AG10803 (cell line): ENCODE results near the gene POU2AF2.
"Not testable (repeated sequence)": the region's sequence is repeated elsewhere in the genome, so short reads cannot be mapped to it uniquely, and the experiment has no call there.

ENCODE experiments used
- DNase-seq: peaks from one replicate; pipeline ENCODE4 v3.0.0; 2010; ENCODE audit warnings: low read depth
- H3K4me3 ChIP-seq: 2 replicates; pipeline ENCODE4 v1.5.1; 2011; ENCODE audit warnings: mild to moderate bottlenecking, low read length, control low read depth
- TF ChIP-seq, protein P1 (sequence below): conservative IDR thresholded peaks from 2 replicates; pipeline ENCODE4 v1.5.1; 2011; ENCODE audit warnings: mild to moderate bottlenecking, low read length, control low read depth, inconsistent platforms

POU2AF2 gene

DNA sequence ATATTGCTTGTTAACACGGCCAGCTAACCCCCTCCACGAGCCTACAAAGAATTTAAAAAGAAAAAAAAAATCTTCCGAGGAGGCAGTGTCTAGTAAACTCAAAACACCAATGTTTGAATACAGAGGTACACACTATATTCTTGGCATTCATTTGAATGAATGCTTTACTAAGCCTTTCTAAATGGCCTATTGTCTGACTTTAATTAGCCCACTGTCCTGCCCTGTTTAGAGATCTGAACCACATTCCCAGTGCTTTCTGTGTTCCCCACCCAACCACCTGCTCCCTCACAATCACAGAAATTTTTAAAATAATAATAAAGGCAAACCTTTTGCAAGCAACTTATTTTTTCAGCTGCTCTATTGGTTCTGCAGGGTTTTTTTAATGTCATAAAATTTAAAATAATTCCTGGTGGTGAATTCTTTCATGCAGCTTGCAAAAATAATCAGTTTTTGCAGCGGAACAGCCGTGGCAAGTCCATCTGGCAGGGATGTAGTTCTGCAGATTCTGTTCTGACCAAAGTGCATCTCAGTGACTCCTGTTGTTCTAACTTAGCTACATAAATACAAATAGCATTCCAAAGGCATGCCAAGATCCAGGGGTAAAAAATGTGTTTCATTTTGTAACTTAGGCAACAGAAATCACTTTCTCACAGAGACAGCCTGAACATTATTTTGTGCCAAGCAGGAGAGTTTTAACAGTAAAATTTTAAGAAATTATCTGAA, 23.8 kb downstream of the POU2AF2 start:
- no peak overlapping the region for H3K4me3 ChIP-seq
- TF ChIP-seq, protein P1, sequence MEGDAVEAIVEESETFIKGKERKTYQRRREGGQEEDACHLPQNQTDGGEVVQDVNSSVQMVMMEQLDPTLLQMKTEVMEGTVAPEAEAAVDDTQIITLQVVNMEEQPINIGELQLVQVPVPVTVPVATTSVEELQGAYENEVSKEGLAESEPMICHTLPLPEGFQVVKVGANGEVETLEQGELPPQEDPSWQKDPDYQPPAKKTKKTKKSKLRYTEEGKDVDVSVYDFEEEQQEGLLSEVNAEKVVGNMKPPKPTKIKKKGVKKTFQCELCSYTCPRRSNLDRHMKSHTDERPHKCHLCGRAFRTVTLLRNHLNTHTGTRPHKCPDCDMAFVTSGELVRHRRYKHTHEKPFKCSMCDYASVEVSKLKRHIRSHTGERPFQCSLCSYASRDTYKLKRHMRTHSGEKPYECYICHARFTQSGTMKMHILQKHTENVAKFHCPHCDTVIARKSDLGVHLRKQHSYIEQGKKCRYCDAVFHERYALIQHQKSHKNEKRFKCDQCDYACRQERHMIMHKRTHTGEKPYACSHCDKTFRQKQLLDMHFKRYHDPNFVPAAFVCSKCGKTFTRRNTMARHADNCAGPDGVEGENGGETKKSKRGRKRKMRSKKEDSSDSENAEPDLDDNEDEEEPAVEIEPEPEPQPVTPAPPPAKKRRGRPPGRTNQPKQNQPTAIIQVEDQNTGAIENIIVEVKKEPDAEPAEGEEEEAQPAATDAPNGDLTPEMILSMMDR = no peak
- DNase-seq = peak; percentile 6

DNA sequence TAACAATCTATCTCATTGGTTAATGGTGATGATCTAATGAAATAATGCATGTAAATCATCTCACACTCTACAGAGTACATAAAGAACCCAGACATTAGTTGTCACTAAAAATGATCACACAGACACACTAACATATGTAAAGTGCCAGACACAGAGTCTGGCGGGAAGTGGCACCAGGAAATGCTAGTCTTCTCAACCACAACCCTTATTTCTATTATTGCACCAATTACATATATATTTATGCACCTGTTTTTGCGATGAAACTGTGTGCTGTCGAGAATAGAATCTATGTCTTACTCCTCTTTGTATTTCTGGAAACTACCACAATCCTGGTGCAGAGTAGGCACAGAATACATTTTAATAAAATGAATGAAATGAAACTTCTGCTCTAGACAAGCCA, 26.9 kb downstream of the POU2AF2 start:
- DNase-seq = no peak
- no peak overlapping the region for H3K4me3 ChIP-seq
- TF ChIP-seq, protein P1 = no peak

DNA sequence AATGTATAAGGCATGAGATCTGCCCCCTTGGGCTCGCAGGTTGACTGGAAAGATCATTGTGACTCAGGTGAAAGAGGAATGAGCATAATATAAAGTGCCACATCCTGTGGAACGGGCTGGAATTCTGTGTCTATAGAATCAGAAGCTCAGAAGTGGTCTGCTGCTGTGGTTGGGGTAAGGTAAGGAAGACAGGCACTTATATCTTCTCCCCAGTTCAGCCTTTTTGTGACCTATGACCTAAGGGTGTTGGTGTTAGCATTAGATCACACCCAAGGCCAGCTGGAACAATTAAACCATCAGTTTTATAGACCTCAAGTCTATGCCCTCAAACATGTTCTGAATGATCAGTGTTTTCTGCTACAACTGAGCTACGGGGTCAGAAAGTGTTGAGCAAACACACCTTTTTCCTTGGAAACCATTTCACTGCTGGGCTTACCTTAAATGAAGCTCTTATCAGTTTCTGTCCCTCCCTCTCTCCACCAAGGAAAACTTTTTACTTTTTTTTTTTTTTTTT, 37.1 kb downstream of the POU2AF2 start:
- H3K4me3 ChIP-seq = no peak overlapping the region
- TF ChIP-seq, protein P1 = no peak
- no peak for DNase-seq

DNA sequence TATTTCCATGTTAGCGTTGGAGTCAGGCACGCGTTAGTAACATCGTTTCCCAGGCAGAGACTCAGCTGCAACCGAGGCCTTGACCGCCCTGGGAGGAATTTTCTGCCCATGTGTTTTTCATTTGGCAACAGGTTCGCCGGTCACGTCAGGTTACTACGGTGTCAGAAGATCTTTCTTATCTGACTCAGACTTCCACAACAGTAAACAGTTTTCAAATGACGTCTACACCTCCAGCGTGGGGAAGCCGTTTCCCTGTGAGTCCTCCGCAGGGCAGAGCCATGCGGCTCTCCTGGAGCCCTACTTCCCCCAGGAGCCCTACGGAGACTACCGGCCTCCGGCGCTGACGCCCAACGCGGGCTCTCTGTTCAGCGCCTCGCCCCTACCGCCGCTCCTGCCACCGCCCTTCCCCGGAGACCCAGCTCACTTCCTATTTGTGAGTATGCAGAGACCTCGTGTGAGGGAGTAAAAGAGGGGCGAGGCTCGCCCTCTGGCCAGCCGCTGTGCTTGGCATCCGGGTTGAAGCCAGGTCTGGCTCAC, 38.5 kb downstream of the POU2AF2 start:
- no peak overlapping the region for H3K4me3 ChIP-seq
- no peak for DNase-seq
- TF ChIP-seq, protein P1 = no peak

DNA sequence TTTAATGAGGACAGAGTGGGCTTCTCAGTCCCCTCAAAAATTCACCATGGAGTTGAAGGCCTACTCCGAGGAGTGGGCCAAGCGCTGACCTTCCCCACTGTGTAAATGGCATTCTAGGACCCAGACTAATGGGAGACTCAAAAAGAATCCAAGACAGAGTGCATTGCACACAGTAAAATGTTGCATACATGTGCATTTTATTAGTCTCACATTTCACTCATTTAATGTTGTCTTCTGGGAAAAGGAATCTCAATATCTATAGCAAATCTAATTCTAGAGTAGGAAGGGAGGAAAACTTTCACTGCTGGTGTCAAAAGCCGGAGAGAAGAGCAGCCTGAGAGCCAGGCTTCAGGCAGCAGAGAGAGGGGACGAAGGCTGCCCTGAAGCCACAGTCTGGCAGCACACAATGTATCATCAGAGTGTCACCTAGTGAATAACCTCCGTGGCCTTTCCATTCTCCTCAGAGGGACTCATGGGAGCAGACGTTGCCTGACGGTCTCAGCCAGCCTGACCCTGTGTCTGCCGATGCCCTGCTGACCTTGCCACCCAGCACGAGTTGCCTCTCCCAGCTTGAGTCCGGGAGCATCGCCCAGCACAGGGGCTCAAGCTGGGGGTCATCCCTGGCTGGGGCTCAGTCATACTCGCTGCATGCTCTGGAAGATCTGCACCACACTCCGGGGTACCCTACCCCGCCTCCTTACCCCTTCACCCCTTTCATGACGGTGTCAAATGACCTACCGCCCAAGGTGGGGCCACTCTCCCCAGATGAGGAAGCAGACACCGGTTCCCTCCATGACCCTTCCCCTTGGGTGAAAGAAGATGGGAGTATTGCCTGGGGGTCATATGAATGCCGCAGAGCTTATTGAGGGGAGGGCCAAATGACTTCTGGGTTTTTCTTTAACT, 39.9 kb downstream of the POU2AF2 start:
- no peak for DNase-seq
- TF ChIP-seq, protein P1 = no peak
- H3K4me3 ChIP-seq = no peak overlapping the region

DNA sequence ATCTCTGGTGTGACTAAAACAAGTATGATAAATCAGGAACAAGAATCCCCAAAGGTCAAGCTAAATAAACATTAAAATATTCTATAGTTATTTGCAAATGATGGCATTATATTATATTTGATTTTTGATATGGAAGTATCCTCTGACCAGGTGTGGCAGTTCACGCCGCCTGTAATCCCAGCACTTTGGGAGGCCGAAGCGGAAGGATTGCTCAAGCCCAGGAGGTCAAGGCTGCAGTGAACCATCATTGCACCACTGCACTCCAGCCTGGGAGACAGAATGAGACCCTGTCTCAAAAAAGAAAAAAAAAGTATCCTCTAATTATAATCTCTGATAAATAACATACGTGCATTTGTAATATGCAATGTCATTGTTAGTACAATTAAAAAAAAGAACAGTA, 46.2 kb downstream of the POU2AF2 start:
- no peak for DNase-seq
- H3K4me3 ChIP-seq = no peak overlapping the region
- TF ChIP-seq, protein P1 = no peak

DNA sequence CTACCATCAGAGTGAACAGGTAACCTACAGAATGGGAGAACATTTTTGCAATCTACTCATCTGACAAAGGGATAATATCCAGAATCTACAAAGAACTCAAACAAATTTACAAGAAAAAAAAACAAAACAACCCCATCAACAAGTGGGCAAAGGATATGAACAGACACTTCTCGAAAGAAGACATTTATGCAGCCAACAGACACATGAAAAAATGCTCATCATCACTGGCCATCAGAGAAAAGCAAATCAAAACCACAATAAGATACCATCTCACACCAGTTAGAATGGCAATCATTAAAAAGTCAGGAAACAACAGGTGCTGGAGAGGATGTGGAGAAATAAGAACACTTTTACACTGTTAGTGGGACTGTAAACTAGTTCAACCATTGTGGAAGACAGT, 46.9 kb downstream of the POU2AF2 start:
- not testable (repeated sequence) for DNase-seq

More for the DNA sequence above, 46.9 kb downstream of the POU2AF2 start:
- not testable (repeated sequence) for H3K4me3 ChIP-seq
